ENCODE measurements around the gene GNAQ.

DNA sequence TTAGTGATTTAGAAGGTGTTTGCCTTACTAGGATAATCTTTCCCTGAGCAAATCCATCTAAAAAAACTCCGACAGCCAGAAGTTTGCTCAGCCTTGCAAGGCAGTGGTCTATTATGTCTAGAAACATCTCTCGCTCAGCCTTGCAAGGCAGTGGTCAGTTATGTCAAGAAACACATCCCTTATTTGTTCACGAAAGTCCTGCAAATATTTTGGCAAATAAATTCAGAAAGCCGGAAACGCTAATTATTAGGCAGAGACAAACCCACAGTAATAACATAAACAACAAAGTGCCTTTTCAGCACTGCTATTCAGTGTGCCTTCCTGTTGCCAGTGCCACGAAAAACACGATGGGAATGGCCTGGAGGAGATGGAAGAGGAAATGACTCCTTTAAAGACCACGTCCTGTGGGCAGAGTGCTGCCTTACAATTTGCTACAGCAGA, 184.5 kb downstream of the GNAQ start:
- no peak for TF ChIP-seq POLR2AphosphoS5 (IDR thresholded peaks at IDR 0.05; ENCODE audit: low read depth, low read length)
- TF ChIP-seq, protein P1, sequence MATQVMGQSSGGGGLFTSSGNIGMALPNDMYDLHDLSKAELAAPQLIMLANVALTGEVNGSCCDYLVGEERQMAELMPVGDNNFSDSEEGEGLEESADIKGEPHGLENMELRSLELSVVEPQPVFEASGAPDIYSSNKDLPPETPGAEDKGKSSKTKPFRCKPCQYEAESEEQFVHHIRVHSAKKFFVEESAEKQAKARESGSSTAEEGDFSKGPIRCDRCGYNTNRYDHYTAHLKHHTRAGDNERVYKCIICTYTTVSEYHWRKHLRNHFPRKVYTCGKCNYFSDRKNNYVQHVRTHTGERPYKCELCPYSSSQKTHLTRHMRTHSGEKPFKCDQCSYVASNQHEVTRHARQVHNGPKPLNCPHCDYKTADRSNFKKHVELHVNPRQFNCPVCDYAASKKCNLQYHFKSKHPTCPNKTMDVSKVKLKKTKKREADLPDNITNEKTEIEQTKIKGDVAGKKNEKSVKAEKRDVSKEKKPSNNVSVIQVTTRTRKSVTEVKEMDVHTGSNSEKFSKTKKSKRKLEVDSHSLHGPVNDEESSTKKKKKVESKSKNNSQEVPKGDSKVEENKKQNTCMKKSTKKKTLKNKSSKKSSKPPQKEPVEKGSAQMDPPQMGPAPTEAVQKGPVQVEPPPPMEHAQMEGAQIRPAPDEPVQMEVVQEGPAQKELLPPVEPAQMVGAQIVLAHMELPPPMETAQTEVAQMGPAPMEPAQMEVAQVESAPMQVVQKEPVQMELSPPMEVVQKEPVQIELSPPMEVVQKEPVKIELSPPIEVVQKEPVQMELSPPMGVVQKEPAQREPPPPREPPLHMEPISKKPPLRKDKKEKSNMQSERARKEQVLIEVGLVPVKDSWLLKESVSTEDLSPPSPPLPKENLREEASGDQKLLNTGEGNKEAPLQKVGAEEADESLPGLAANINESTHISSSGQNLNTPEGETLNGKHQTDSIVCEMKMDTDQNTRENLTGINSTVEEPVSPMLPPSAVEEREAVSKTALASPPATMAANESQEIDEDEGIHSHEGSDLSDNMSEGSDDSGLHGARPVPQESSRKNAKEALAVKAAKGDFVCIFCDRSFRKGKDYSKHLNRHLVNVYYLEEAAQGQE (IDR thresholded peaks at IDR 0.05; ENCODE audit: insufficient read depth in 1 of 2, low read depth in 2 of 2, low read length in 2 of 2): 0 out of 4 replicates have a peak, but pooled peaks of 1 of the 2 experiments have one; percentile 40
- TF ChIP-seq TAF1 (IDR thresholded peaks at IDR 0.05; ENCODE audit: borderline replicate concordance, insufficient read depth, low read length): no peak
- TF ChIP-seq SIN3A (IDR thresholded peaks at IDR 0.05; ENCODE audit: borderline replicate concordance, insufficient read depth, low read length): no peak

All from PFSK-1 (cell line).